ENCODE results near the gene LRRC75A.

Gene LRRC75A

DNA sequence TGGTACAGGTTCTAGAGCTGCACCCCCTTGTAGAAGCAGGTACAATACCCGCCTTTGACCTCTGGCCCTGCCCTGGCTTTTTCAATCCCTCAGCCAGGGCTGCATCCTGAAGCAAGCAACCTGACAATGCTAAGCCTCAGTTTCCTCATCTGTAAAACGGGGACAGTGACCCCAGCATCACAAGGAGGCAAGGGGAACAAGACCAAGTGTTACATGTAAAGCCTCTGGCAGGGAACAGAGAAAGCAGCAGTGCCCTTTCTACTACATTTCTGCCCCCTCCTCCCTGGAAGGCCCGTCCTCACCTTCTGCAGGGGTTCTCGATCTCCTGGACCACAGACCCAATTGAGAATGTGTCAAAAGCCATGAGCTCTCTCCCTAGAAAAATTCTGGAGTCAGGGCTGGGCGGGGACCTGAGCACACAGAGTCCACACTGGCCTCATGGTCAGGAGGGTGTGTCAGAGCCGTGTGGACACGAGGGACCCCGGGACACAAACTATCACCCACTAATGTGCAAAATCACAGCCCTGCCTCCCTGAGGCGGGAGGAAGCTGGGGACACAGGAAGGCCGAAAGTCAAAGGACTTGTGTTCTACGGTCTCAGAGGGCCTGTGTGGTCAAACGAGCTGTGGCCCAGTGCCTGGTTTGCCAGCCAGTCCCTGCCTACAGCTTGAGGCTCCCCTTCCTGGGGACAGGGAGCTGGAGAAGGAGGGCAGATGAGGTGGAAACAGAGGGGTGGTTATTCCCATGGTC, 27.5 kb downstream of the LRRC75A start:
- Histone ChIP-seq H2AFZ (ENCODE audit: insufficient read depth, low read length, poor library complexity) (no peak overlapping the region), H3K9ac (ENCODE audit: low read length) (no peak overlapping the region), H3K14ac (ENCODE audit: low read length) (no peak overlapping the region), H3K79me1 (ENCODE audit: low read length) (no peaks in the 10 kb centered on the region), H2BK120ac (ENCODE audit: insufficient read depth, low read length, poor library complexity) (no peak overlapping the region), H3K27me3 (ENCODE audit: insufficient read depth, low read length) (no peaks in the 10 kb centered on the region), H3K9me3 (ENCODE audit: insufficient read depth, low read depth, low read length) (peaks cover 4% of the 10 kb centered on the region), H3K4me1 (ENCODE audit: control insufficient read depth in 1 of 2, insufficient read depth in 2 of 2, low read length in 2 of 2) (peaks cover 4 to 5% of the 10 kb centered on the region in 2 experiments), H3K4me2 (ENCODE audit: low read length) (no peak overlapping the region), H2BK12ac (ENCODE audit: low read length) (no peak overlapping the region), H3K79me2 (ENCODE audit: control insufficient read depth, insufficient read depth, low read length, poor library complexity) (no peaks in the 10 kb centered on the region), H3K36me3 (ENCODE audit: control insufficient read depth in 1 of 2, insufficient read depth in 2 of 2, low read length in 2 of 2) (peaks cover 0 to 3% of the 10 kb centered on the region in 2 experiments), H3K4ac (ENCODE audit: low read depth, low read length) (no peak overlapping the region), H4K12ac (ENCODE audit: low read depth, low read length) (no peak overlapping the region), H2BK5ac (ENCODE audit: low read depth, low read length, poor library complexity) (no peak overlapping the region), H3K4me3 (ENCODE audit: low read depth, low read length) (peak overlapping the region; percentile 3), H3K27ac (ENCODE audit: low read depth, low read length) (no peak overlapping the region), H3K23ac (ENCODE audit: low read length) (no peak overlapping the region), H4K91ac (ENCODE audit: low read depth, low read length) (no peak overlapping the region), H3K18ac (ENCODE audit: low read length) (no peak overlapping the region), H4K8ac (ENCODE audit: low read depth, low read length) (no peak overlapping the region), H2AK5ac (ENCODE audit: low read length) (no peak overlapping the region)
- no peak for DNase-seq
- WGBS (ENCODE audit: extremely low coverage, insufficient coverage, insufficient read length), result no CpG with 5 or more reads among the region's 12 CpGs

DNA sequence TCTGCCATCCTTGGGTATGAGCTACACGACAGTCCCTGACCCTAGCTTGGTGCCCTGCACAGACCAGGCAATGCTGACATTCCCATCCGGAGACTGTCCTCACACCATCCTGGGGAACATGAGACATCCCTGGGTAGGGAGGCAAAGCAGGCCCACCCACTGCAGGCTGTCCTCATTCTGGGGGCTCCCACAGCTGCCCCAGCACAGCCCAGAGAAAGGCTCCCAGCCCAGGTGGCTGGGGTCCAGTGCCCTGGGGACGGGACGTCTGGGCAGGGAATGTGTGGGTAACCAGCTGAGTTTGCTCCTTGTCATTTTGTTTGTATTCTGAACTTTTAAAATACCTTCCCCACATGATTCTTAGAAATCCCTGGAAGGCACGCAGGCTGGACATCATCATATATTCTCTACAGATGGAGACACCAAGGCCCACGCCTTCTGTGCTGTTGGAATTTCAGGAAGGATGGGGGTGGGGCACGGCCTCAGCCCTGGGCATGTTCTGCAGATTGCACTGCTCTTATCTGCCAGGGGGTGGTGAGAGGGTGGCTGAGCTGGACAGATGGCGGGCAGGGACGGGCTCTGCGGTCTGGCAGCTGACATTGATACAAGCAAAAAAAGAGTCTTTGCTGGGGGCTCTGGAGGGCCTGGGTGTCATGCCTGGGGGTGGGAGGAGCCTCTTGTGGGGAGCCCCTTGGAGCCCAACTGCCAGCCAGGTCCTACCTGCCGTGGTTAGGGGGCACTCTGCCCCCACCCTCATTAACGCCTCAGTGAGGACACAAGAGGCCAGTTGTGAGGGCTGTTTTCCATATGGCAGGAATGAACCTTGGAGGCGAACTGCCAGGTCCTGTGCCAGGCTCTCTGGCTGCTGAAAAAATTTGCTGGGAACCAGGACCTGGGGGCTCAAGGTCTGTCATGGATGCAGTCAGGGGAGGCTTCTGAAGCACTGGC, 28.4 kb downstream of the LRRC75A start:
- no peak overlapping the region for H3K9ac ChIP-seq (ENCODE audit: low read length)
- H3K36me3 ChIP-seq (ENCODE audit: control insufficient read depth in 1 of 2, insufficient read depth in 2 of 2, low read length in 2 of 2), result peaks cover 0 to 3% of the 10 kb centered on the region in 2 experiments
- H3K79me1 ChIP-seq (ENCODE audit: low read length), result no peaks in the 10 kb centered on the region
- H4K91ac ChIP-seq (ENCODE audit: low read depth, low read length), result no peak overlapping the region
- H2AK5ac ChIP-seq (ENCODE audit: low read length), result no peak overlapping the region
- H3K4me2 ChIP-seq (ENCODE audit: low read length), result no peak overlapping the region
- no peak overlapping the region for H2BK12ac ChIP-seq (ENCODE audit: low read length)
- no peak overlapping the region for H3K23ac ChIP-seq (ENCODE audit: low read length)
- H3K27me3 ChIP-seq (ENCODE audit: insufficient read depth, low read length), result no peaks in the 10 kb centered on the region
- H3K18ac ChIP-seq (ENCODE audit: low read length), result no peak overlapping the region
- no peak overlapping the region for H2BK120ac ChIP-seq (ENCODE audit: insufficient read depth, low read length, poor library complexity)
- DNase-seq, result no peak
- no peak overlapping the region for H2AFZ ChIP-seq (ENCODE audit: insufficient read depth, low read length, poor library complexity)
- H3K9me3 ChIP-seq (ENCODE audit: insufficient read depth, low read depth, low read length), result peaks cover 4% of the 10 kb centered on the region
- peaks cover 4 to 5% of the 10 kb centered on the region in 2 experiments for H3K4me1 ChIP-seq (ENCODE audit: control insufficient read depth in 1 of 2, insufficient read depth in 2 of 2, low read length in 2 of 2)
- H3K4me3 ChIP-seq (ENCODE audit: low read depth, low read length), result no peak overlapping the region
- H3K4ac ChIP-seq (ENCODE audit: low read depth, low read length), result no peak overlapping the region
- H3K14ac ChIP-seq (ENCODE audit: low read length), result no peak overlapping the region
- no peaks in the 10 kb centered on the region for H3K79me2 ChIP-seq (ENCODE audit: control insufficient read depth, insufficient read depth, low read length, poor library complexity)
- H2BK5ac ChIP-seq (ENCODE audit: low read depth, low read length, poor library complexity), result no peak overlapping the region
- no CpG with 5 or more reads among the region's 13 CpGs for WGBS (ENCODE audit: extremely low coverage, insufficient coverage, insufficient read length)
- H3K27ac ChIP-seq (ENCODE audit: low read depth, low read length), result no peak overlapping the region
- no peak overlapping the region for H4K12ac ChIP-seq (ENCODE audit: low read depth, low read length)
- H4K8ac ChIP-seq (ENCODE audit: low read depth, low read length), result no peak overlapping the region

DNA sequence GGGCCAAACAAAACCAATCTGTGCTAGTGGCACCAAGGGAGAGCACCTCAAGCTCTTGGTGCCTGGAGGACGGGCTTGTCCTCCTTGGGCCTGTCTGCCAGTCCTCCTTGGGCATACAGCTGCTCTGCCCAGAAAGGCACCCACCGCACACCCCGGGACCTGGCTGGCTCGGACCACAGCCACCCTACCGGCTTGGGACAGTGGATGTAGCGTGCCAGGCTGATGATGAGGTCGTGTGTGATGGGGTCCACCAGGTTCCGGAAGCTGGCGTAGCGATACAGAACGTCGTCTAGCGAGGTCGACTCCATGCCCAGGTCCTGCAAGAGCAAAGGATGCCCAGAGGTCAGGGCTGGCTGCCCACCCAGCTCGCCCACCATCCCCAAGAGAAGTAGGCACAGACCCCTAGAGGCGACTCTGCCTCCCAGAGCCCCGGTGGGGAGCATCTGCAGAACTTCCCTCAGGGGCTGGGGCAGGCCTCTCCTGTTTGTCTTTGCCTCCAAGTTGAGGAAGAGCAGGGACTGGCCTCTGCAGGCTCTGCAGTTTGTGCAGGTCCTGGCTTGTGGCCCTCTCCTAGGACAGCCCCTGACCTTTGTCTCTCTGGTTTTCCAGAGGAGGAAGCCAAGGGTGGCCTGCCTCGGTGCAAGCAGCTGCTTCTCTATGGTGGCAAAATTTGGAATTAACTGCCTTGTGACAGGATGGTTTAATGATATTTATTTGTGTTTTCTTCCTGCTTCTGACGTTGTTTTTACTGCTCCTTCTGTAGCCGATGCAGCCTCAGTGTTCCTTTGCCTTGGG, 29.7 kb downstream of the LRRC75A start:
- peaks cover 0 to 3% of the 10 kb centered on the region in 2 experiments for H3K36me3 ChIP-seq (ENCODE audit: control insufficient read depth in 1 of 2, insufficient read depth in 2 of 2, low read length in 2 of 2)
- no peak overlapping the region for H3K23ac ChIP-seq (ENCODE audit: low read length)
- no peak overlapping the region for H3K27ac ChIP-seq (ENCODE audit: low read depth, low read length)
- no peaks in the 10 kb centered on the region for H3K79me2 ChIP-seq (ENCODE audit: control insufficient read depth, insufficient read depth, low read length, poor library complexity)
- no CpG with 5 or more reads among the region's 20 CpGs for whole genome bisulfite sequencing (ENCODE audit: extremely low coverage, insufficient coverage, insufficient read length)
- no peak overlapping the region for H4K12ac ChIP-seq (ENCODE audit: low read depth, low read length)
- no peak overlapping the region for H4K8ac ChIP-seq (ENCODE audit: low read depth, low read length)
- H2BK12ac ChIP-seq (ENCODE audit: low read length), result no peak overlapping the region
- H3K9ac ChIP-seq (ENCODE audit: low read length), result no peak overlapping the region
- no peak overlapping the region for H3K14ac ChIP-seq (ENCODE audit: low read length)
- no peak overlapping the region for H3K4ac ChIP-seq (ENCODE audit: low read depth, low read length)
- H3K27me3 ChIP-seq (ENCODE audit: insufficient read depth, low read length), result no peaks in the 10 kb centered on the region
- DNase-seq, result no peak
- no peak overlapping the region for H2AK5ac ChIP-seq (ENCODE audit: low read length)
- no peak overlapping the region for H3K4me3 ChIP-seq (ENCODE audit: low read depth, low read length)
- no peak overlapping the region for H2BK5ac ChIP-seq (ENCODE audit: low read depth, low read length, poor library complexity)
- no peaks in the 10 kb centered on the region for H3K79me1 ChIP-seq (ENCODE audit: low read length)
- no peak overlapping the region for H3K18ac ChIP-seq (ENCODE audit: low read length)
- no peak overlapping the region for H2BK120ac ChIP-seq (ENCODE audit: insufficient read depth, low read length, poor library complexity)
- no peak overlapping the region for H2AFZ ChIP-seq (ENCODE audit: insufficient read depth, low read length, poor library complexity)
- no peak overlapping the region for H3K4me2 ChIP-seq (ENCODE audit: low read length)
- peaks cover 4 to 5% of the 10 kb centered on the region in 2 experiments for H3K4me1 ChIP-seq (ENCODE audit: control insufficient read depth in 1 of 2, insufficient read depth in 2 of 2, low read length in 2 of 2)
- no peak overlapping the region for H4K91ac ChIP-seq (ENCODE audit: low read depth, low read length)
- peaks cover 4% of the 10 kb centered on the region for H3K9me3 ChIP-seq (ENCODE audit: insufficient read depth, low read depth, low read length)

DNA sequence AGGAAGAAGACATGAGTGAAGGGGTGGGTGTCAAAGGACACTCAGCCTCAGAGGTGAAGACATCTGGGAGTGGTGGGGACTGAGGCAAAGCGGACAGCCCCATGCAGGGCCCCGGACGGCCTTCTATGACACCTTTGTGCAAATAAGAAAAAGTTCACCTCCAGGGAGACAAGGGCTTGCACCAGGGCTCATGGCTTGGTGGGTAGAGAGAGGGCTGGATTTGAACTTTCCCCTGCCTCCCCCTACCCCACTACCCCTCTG, 30.5 kb downstream of the LRRC75A start:
- Histone ChIP-seq H4K8ac (ENCODE audit: low read depth, low read length) (no peak overlapping the region), H2BK5ac (ENCODE audit: low read depth, low read length, poor library complexity) (no peak overlapping the region), H3K18ac (ENCODE audit: low read length) (no peak overlapping the region), H3K79me2 (ENCODE audit: control insufficient read depth, insufficient read depth, low read length, poor library complexity) (no peaks in the 10 kb centered on the region), H3K14ac (ENCODE audit: low read length) (no peak overlapping the region), H3K27ac (ENCODE audit: low read depth, low read length) (no peak overlapping the region), H3K23ac (ENCODE audit: low read length) (no peak overlapping the region), H2AK5ac (ENCODE audit: low read length) (no peak overlapping the region), H3K4me2 (ENCODE audit: low read length) (no peak overlapping the region), H2BK12ac (ENCODE audit: low read length) (no peak overlapping the region), H4K91ac (ENCODE audit: low read depth, low read length) (no peak overlapping the region), H3K4me3 (ENCODE audit: low read depth, low read length) (no peak overlapping the region), H3K36me3 (ENCODE audit: control insufficient read depth in 1 of 2, insufficient read depth in 2 of 2, low read length in 2 of 2) (peaks cover 0 to 3% of the 10 kb centered on the region in 2 experiments), H4K12ac (ENCODE audit: low read depth, low read length) (no peak overlapping the region), H3K4ac (ENCODE audit: low read depth, low read length) (no peak overlapping the region), H3K9ac (ENCODE audit: low read length) (no peak overlapping the region), H3K79me1 (ENCODE audit: low read length) (no peaks in the 10 kb centered on the region), H3K27me3 (ENCODE audit: insufficient read depth, low read length) (no peaks in the 10 kb centered on the region), H3K4me1 (ENCODE audit: control insufficient read depth in 1 of 2, insufficient read depth in 2 of 2, low read length in 2 of 2) (peaks cover 4 to 5% of the 10 kb centered on the region in 2 experiments), H2BK120ac (ENCODE audit: insufficient read depth, low read length, poor library complexity) (no peak overlapping the region), H2AFZ (ENCODE audit: insufficient read depth, low read length, poor library complexity) (no peak overlapping the region), H3K9me3 (ENCODE audit: insufficient read depth, low read depth, low read length) (peaks cover 4% of the 10 kb centered on the region)
- no CpG with 5 or more reads among the region's 3 CpGs for WGBS (ENCODE audit: extremely low coverage, insufficient coverage, insufficient read length)
- DNase-seq, result no peak

Data from trophoblast cell (in vitro differentiated cells and primary cell).